Islet of Langerhans (tissue), 1 donor: Measurements from ENCODE around the gene GNB5.
A peak's percentile ranks its signal among the peaks of the same experiment; 100 is the strongest.
"Not testable (repeated sequence)": the region's sequence is repeated elsewhere in the genome, so short reads cannot be mapped to it uniquely, and the experiment has no call there.

ENCODE experiments used
- FAIRE-seq: peaks from one replicate; lab custom pipeline; 2011; peaks lifted over from hg19 to GRCh38; lab: Jason Lieb, UNC

GNB5 gene

GRCh38 chr15:52090193-52090592 is 101.0 kb downstream of the GNB5 start:
- no peak for FAIRE-seq

- FAIRE-seq = no peak
Observed at GRCh38 chr15:52086011-52086786, 105.0 kb downstream of the GNB5 start.

GRCh38 chr15:52085299-52085698 is 105.9 kb downstream of the GNB5 start:
- no peak for FAIRE-seq

- no peak for FAIRE-seq
Observed at GRCh38 chr15:52083603-52084002, 107.6 kb downstream of the GNB5 start.

GRCh38 chr15:52083037-52083359 is 108.2 kb downstream of the GNB5 start:
- FAIRE-seq = not testable (repeated sequence)

GRCh38 chr15:52082197-52083036 is 108.8 kb downstream of the GNB5 start:
- no peak for FAIRE-seq

GRCh38 chr15:52080706-52081392 is 110.3 kb downstream of the GNB5 start:
- FAIRE-seq = no peak

GRCh38 chr15:52080031-52080430 is 111.2 kb downstream of the GNB5 start:
- no peak for FAIRE-seq

GRCh38 chr15:52078876-52079700 is 112.1 kb downstream of the GNB5 start:
- FAIRE-seq = no peak

- FAIRE-seq = no peak
Observed at GRCh38 chr15:52078197-52078875, 112.9 kb downstream of the GNB5 start.

GRCh38 chr15:52076889-52077781 is 114.1 kb downstream of the GNB5 start:
- no peak for FAIRE-seq

GRCh38 chr15:52071570-52071969 is 119.6 kb downstream of the GNB5 start:
- peak; percentile 13 for FAIRE-seq

GRCh38 chr15:52069559-52069958 is 121.6 kb downstream of the GNB5 start:
- no peak for FAIRE-seq

GRCh38 chr15:52068004-52068615 is 123.1 kb downstream of the GNB5 start:
- FAIRE-seq = no peak

GRCh38 chr15:52067545-52067926 is 123.7 kb downstream of the GNB5 start:
- FAIRE-seq = no peak

GRCh38 chr15:52066842-52067544 is 124.2 kb downstream of the GNB5 start:
- FAIRE-seq = no peak
